ENCODE data around the gene MRPS7. TPM values are rescaled to one million over a fixed set of nuclear protein-coding genes. Genes with fewer than 3 reads are reported as not detected.

Gene MRPS7
- 100 to 1,000 TPM in 1 of 4 donors, 10 to 100 TPM in 3; 68.5 to 118 (median 82.6) TPM for total RNA-seq

DNA sequence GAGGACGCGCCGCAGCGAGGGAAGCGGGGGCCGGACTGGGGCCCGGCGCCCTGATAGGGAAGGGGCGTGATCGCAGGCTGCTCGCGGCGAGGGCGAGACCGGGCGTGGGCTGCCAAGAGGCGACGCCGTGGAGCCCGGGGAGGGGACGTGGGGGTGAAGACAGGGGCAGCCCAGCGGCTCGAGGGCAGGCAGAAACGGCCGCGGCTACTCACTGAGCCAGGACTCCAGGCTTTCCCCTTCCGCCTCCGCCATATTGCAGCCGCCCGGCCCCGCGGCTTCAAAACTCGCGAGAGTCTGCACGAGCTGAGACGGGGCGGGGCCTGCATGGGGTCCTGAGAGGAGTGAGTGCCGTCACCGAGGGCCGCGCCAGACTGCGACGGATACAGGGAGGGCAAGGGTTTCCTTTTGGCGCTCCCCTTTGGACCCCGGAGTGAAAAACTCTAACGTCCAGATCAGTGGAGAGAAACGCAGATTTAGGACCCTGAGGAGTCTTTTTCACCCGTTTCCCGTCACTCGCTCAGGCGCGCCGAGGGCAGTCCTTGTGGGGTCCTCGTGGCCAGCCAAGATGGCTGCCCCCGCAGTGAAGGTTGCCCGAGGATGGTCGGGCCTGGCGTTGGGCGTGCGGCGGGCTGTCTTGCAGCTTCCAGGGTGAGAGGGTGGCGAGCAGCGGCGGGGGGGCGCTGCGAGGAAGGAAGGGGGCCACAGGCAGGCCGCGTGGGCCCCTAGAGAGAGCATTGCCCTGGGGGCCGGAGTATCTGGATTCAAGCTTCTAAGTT lies at the start of gene MRPS7, which contains the start of gene GGA3:
TSS of gene MRPS7 (plus strand) at position 544 of the 776 bp plus-strand sequence. CDS start at position 566, 22 bp downstream.
TSS of gene GGA3 (minus strand) at position 271 of the 776 bp plus-strand sequence. CDS start at position 252, 19 bp downstream.
- peaks cover 0 to 33% of the 10 kb centered on the region in 2 donors for H3K36me3 ChIP-seq
- peak within 1 kb of the TSS; percentile 95 to 99 (median 98) for H3K27ac ChIP-seq
- ATAC-seq (peak; percentile 95 to 98), DNase-seq (peak; percentile 92 to 93)
- intact Hi-C loops (cut with DNase I; ENCODE audit: low total_unique reads) (loop anchor here (10.0 kb wide), 1 partner anchor 253 kb away; the partner anchor contains the start of genes CASKIN2 and TSEN54), in situ Hi-C loops (cut with MboI; ENCODE audit: low sequenced_read_pairs in 4 of 4) (no loop called here)
- peak within 1 kb of the TSS; percentile 94 to 100 (median 98) for H3K4me3 ChIP-seq
- H3K9me3 ChIP-seq: no peaks in the 10 kb centered on the region
- TF ChIP-seq POLR2A (IDR thresholded peaks at IDR 0.05): peak; percentile 75 to 81
- TF ChIP-seq, protein P1, sequence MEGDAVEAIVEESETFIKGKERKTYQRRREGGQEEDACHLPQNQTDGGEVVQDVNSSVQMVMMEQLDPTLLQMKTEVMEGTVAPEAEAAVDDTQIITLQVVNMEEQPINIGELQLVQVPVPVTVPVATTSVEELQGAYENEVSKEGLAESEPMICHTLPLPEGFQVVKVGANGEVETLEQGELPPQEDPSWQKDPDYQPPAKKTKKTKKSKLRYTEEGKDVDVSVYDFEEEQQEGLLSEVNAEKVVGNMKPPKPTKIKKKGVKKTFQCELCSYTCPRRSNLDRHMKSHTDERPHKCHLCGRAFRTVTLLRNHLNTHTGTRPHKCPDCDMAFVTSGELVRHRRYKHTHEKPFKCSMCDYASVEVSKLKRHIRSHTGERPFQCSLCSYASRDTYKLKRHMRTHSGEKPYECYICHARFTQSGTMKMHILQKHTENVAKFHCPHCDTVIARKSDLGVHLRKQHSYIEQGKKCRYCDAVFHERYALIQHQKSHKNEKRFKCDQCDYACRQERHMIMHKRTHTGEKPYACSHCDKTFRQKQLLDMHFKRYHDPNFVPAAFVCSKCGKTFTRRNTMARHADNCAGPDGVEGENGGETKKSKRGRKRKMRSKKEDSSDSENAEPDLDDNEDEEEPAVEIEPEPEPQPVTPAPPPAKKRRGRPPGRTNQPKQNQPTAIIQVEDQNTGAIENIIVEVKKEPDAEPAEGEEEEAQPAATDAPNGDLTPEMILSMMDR (IDR thresholded peaks at IDR 0.05 in 4 of 5, conservative IDR thresholded peaks at IDR 0.05 in 1 of 5): no peak
- no peaks in the 10 kb centered on the region for H3K27me3 ChIP-seq
- H3K4me1 ChIP-seq: peaks cover 21 to 40% of the 10 kb centered on the region in 2 donors

DNA sequence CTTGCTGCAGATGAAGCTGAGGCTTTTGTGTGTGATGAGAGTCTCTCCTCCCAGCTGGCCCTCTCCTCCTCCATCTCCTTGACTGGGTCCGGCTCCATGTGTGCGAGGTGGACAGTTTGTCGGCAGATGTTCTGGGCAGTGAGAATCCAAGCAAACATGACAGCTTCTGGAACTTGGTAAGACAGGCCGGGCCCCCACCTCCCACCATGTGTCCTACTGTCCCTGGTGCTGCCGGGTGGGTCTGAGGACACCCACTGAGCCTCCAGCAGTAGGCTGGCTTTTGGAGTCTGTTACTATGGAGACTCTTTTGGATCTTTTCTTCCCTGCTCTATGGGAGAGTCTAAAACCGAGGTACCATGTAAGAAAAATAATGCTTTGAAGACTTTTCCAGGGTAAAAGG lies 43.5 kb upstream of the MRPS7 start:
- Histone ChIP-seq H3K27me3 (no peaks in the 10 kb centered on the region), H3K9me3 (no peaks in the 10 kb centered on the region), H3K4me3 (no peak overlapping the region), H3K36me3 (peaks cover 0 to 83% of the 10 kb centered on the region in 2 donors), H3K4me1 (no peaks in the 10 kb centered on the region), H3K27ac (no peak overlapping the region)
- intact Hi-C loops (cut with DNase I; ENCODE audit: low total_unique reads): no loop called here
- DNase-seq (no peak), ATAC-seq (no peak)
- TF ChIP-seq, protein P1 (IDR thresholded peaks at IDR 0.05 in 4 of 5, conservative IDR thresholded peaks at IDR 0.05 in 1 of 5): no peak
- TF ChIP-seq POLR2A (IDR thresholded peaks at IDR 0.05): no peak
- in situ Hi-C loops (cut with MboI; ENCODE audit: low sequenced_read_pairs in 4 of 4): no loop called here

DNA sequence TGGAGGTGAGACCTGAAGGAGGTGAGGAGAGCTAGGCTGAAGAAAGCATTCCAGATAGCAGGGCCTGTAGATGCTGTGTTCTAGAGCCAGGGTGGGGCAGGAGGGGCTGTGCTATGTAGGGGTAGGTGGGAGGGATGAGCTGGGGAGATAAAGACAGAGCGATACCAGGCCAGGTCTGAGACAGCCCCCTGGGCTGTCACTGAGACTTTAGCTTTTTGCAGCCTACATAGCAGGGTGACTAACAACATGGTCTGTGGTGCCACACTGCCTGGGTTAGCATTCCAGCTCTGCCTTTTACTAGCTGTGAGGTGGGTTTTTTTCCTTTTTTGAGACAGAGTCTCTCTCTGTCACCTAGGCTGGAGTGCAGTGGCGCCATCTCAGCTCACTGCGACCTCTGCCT lies 41.9 kb upstream of the MRPS7 start:
- DNase-seq: no peak
- Histone ChIP-seq H3K9me3 (no peaks in the 10 kb centered on the region), H3K27me3 (no peaks in the 10 kb centered on the region), H3K4me3 (no peak overlapping the region), H3K27ac (no peak overlapping the region), H3K36me3 (peaks cover 0 to 66% of the 10 kb centered on the region in 2 donors), H3K4me1 (no peaks in the 10 kb centered on the region)
- no peak for ATAC-seq
- intact Hi-C loops (cut with DNase I; ENCODE audit: low total_unique reads): no loop called here
- in situ Hi-C loops (cut with MboI; ENCODE audit: low sequenced_read_pairs in 4 of 4): no loop called here
- TF ChIP-seq, protein P1 (IDR thresholded peaks at IDR 0.05 in 4 of 5, conservative IDR thresholded peaks at IDR 0.05 in 1 of 5): no peak
- TF ChIP-seq POLR2A (IDR thresholded peaks at IDR 0.05): no peak

DNA sequence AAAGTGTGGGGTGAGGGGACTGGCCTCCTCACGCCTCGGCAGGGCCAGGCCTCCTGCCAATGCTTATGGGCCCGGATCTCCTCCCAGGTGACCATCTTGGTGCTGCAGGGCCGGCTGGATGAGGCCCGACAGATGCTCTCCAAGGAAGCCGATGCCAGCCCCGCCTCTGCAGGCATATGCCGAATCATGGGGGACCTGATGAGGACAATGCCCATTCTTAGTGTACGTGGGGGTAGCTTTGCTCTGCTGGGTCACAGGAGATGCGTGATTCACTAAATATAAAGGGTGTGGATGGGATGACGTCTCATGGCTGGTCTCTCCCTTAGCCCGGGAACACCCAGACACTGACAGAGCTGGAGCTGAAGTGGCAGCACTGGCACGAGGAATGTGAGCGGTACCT lies 36.7 kb upstream of the MRPS7 start:
- Histone ChIP-seq H3K27ac (no peak overlapping the region), H3K36me3 (peaks cover 0 to 42% of the 10 kb centered on the region in 2 donors), H3K4me1 (no peaks in the 10 kb centered on the region), H3K9me3 (no peaks in the 10 kb centered on the region), H3K4me3 (no peak overlapping the region), H3K27me3 (no peaks in the 10 kb centered on the region)
- no peak for ATAC-seq
- in situ Hi-C loops (cut with MboI; ENCODE audit: low sequenced_read_pairs in 4 of 4): no loop called here
- intact Hi-C loops (cut with DNase I; ENCODE audit: low total_unique reads): no loop called here
- DNase-seq: no peak
- no peak for TF ChIP-seq POLR2A (IDR thresholded peaks at IDR 0.05)
- TF ChIP-seq, protein P1 (IDR thresholded peaks at IDR 0.05 in 4 of 5, conservative IDR thresholded peaks at IDR 0.05 in 1 of 5): no peak
